ENCODE data around the gene SPAG16.
"Not testable (repeated sequence)": the region's sequence is repeated elsewhere in the genome, so short reads cannot be mapped to it uniquely, and the experiment has no call there.

DNA sequence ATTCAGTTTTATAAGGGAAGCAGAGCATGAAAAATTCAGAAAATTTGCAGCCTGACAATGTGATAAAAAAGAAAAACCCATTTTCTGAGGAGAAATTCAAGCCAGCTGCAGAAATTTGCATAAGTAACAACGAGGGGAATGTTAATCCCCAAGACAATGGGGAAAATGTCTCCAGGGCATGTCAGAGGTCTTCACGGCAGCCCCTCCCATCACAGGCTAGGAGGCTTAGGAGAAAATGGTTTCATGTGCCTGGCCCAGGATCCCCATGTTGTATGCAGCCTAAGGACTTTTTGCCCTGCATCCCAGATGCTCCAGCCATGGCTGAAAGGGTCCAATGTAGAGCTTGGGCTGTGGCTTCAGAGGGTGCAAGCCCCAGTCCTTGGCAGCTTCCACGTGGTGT is 714.7 kb downstream of the SPAG16 start:
- TF ChIP-seq, protein P1, sequence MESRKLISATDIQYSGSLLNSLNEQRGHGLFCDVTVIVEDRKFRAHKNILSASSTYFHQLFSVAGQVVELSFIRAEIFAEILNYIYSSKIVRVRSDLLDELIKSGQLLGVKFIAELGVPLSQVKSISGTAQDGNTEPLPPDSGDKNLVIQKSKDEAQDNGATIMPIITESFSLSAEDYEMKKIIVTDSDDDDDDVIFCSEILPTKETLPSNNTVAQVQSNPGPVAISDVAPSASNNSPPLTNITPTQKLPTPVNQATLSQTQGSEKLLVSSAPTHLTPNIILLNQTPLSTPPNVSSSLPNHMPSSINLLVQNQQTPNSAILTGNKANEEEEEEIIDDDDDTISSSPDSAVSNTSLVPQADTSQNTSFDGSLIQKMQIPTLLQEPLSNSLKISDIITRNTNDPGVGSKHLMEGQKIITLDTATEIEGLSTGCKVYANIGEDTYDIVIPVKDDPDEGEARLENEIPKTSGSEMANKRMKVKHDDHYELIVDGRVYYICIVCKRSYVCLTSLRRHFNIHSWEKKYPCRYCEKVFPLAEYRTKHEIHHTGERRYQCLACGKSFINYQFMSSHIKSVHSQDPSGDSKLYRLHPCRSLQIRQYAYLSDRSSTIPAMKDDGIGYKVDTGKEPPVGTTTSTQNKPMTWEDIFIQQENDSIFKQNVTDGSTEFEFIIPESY (CRISPR knock-in tag; IDR thresholded peaks at IDR 0.05): not testable (repeated sequence)
- not testable (repeated sequence) for TF ChIP-seq POLR2A (IDR thresholded peaks at IDR 0.05; ENCODE audit: insufficient read depth in 1 of 2, low read depth in 2 of 2, low read length in 2 of 2); ZNF619 (CRISPR knock-in tag; IDR thresholded peaks at IDR 0.05); ZNF33B (CRISPR knock-in tag; IDR thresholded peaks at IDR 0.05); CHCHD3 (CRISPR knock-in tag; IDR thresholded peaks at IDR 0.05); FOSL1 (CRISPR knock-in tag; IDR thresholded peaks at IDR 0.05; ENCODE audit: borderline replicate concordance); FOSL2 (CRISPR knock-in tag; IDR thresholded peaks at IDR 0.05); ZNF766 (CRISPR knock-in tag; IDR thresholded peaks at IDR 0.05; ENCODE audit: borderline replicate concordance); SMC3 (IDR thresholded peaks at IDR 0.05; ENCODE audit: low read length)
- TF ChIP-seq, protein P2, sequence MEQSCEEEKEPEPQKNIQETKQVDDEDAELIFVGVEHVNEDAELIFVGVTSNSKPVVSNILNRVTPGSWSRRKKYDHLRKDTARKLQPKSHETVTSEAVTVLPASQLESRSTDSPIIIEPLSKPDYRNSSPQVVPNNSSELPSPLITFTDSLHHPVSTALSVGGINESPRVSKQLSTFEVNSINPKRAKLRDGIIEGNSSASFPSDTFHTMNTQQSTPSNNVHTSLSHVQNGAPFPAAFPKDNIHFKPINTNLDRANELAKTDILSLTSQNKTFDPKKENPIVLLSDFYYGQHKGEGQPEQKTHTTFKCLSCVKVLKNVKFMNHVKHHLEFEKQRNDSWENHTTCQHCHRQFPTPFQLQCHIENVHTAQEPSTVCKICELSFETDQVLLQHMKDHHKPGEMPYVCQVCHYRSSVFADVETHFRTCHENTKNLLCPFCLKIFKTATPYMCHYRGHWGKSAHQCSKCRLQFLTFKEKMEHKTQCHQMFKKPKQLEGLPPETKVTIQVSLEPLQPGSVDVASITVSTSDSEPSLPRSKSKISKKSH (CRISPR knock-in tag; IDR thresholded peaks at IDR 0.05; ENCODE audit: borderline replicate concordance): not testable (repeated sequence)
